SK-N-MC (cell line): ENCODE measurements around the gene RGS16.

Source experiments
- EZH2 ChIP-seq: fragments of 200-600 bp; sonication (generic); IDR thresholded peaks from one replicate; pipeline ENCODE4 v1.6.1; 2017; ENCODE audit warnings: antibody characterized with exemption
- POLR2AphosphoS5 ChIP-seq: IDR thresholded peaks from 2 replicates; pipeline ENCODE4 v1.6.1; 2012; ENCODE audit warnings: mild to moderate bottlenecking, low read depth, low read length, borderline replicate concordance

DNA sequence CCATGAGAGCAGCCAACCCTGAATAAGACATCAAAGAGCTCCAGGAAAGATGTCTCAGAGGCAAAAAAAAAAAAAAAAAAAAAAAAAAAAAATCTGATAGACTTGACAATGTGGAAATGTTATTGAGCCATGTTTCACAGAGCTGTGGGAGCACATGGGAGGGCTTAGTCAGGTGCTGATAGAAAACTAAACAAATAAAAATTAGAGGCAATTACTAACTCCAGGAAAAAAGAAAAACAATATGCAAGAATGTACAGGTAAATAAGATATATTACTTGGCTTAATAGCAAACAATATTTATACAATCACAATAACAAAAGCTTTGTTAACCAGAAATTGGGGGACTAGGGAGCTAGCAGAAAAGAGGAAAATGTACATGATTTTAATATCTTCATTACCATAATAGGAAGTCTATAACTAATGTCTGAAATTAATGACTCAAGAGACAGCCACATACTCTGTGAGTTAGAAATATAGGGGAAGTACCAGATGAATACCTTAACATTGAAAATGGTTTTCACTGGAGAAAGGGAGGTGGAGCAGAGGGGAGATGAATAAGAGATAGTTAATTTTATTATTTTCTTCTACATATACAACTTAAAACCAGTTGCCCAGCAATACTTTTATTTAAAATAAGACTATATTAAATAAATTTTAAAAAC is 16.9 kb upstream of the RGS16 start:
- TF ChIP-seq POLR2AphosphoS5 (no peak), EZH2 (no peak)
